Measurements from ENCODE around the gene SHH. TPM values are rescaled to one million over a fixed set of nuclear protein-coding genes. Genes with fewer than 3 reads are reported as not detected.
A peak's percentile ranks its signal among the peaks of the same experiment; 100 is the strongest.

Gene SHH
- total and polyA plus RNA-seq, 2 of the 13 experiments (the other 11 are each of a cell fraction or from before 2014, with no cell fraction given) = 1.9 to 3.4 TPM

GRCh38 chr7:155843426-155844018, 31.3 kb upstream of the SHH start:
- Histone ChIP-seq H3K4me3 (replicated peaks in 1 of 3; ENCODE audit: insufficient read depth in 1 of 3, low read depth in 2 of 3, low read length in 3 of 3) (peak overlapping the region in 1 of 3 experiments; percentile 43; a peak in 1 of 6 replicates), H4K20me1 (ENCODE audit: insufficient read depth, low read length) (no peaks in the 10 kb centered on the region), H3K27me3 (ENCODE audit: control insufficient read depth in 1 of 2, insufficient read depth in 2 of 2, low read length in 2 of 2) (peaks cover 8 to 79% of the 10 kb centered on the region in 2 experiments; a peak in 4 of 5 replicates), H3K4me1 (ENCODE audit: insufficient read depth, low read length) (peaks cover 15% of the 10 kb centered on the region), H3K27ac (ENCODE audit: extremely low read length, insufficient read depth, low read length) (no peak overlapping the region), H3K79me2 (ENCODE audit: insufficient read depth, low read length) (no peaks in the 10 kb centered on the region), H3K9ac (ENCODE audit: insufficient read depth, low read depth, low read length) (no peak overlapping the region), H3K9me3 (ENCODE audit: low read length) (no peaks in the 10 kb centered on the region), H2AFZ (ENCODE audit: low read length) (no peak overlapping the region), H3K36me3 (replicated peaks in 1 of 2; ENCODE audit: control insufficient read depth in 1 of 2, insufficient read depth in 2 of 2, low read length in 2 of 2) (no peaks in the 10 kb centered on the region), H3K4me2 (ENCODE audit: low read depth, low read length) (peak overlapping the region; percentile 61; the same call in 1 of the 2 replicates)
- FAIRE-seq (no peak), DNase-seq (ENCODE audit: low spot score) (no peak), ATAC-seq (peak; percentile 34)
- ChIA-PET POLR2A (interaction anchor here (0.9 to 1.3 kb wide), 3 partner anchors 20 to 118 kb away, joined by 3 to 5 read pairs (median 3); no protein-coding TSS in a partner anchor), CTCF (ENCODE audit: low intra/inter-chr PET ratio, low total read pairs) (no interaction called here)
- WGBS (ENCODE audit: low lambda C conversion rate) = 64% methylated on average over 13 of the region's 20 CpGs
- intact Hi-C loops (cut with micrococcal nuclease; ENCODE audit: unreplicated experiment) = no loop called here
- no TSS peak for BruUV-seq (replicated peaks)
- in situ Hi-C loops (cut with HindIII; ENCODE audit: extremely low pct_ligation_motif_present, low pct_unique_long_range_greater_than_20kb) = no loop called here
- no peak for TF ChIP-seq POLR2AphosphoS5 (IDR thresholded peaks at IDR 0.05; ENCODE audit: low read depth, low read length)
- 0 out of 2 replicates have a peak, but pooled peaks have one; percentile 60 for TF ChIP-seq ZNF891 (CRISPR knock-in tag; IDR thresholded peaks at IDR 0.05)

- Histone ChIP-seq H2AFZ (ENCODE audit: low read length) (no peak overlapping the region), H3K9ac (ENCODE audit: insufficient read depth, low read depth, low read length) (no peak overlapping the region), H3K4me2 (ENCODE audit: low read depth, low read length) (no peak overlapping the region), H3K4me3 (replicated peaks in 1 of 3; ENCODE audit: insufficient read depth in 1 of 3, low read depth in 2 of 3, low read length in 3 of 3) (no peak overlapping the region), H3K4me1 (ENCODE audit: insufficient read depth, low read length) (peaks cover 15% of the 10 kb centered on the region), H4K20me1 (ENCODE audit: insufficient read depth, low read length) (no peaks in the 10 kb centered on the region), H3K27me3 (ENCODE audit: control insufficient read depth in 1 of 2, insufficient read depth in 2 of 2, low read length in 2 of 2) (peaks cover 8 to 74% of the 10 kb centered on the region in 2 experiments; a peak in 4 of 5 replicates), H3K79me2 (ENCODE audit: insufficient read depth, low read length) (no peaks in the 10 kb centered on the region), H3K27ac (ENCODE audit: extremely low read length, insufficient read depth, low read length) (no peak overlapping the region), H3K36me3 (replicated peaks in 1 of 2; ENCODE audit: control insufficient read depth in 1 of 2, insufficient read depth in 2 of 2, low read length in 2 of 2) (no peaks in the 10 kb centered on the region), H3K9me3 (ENCODE audit: low read length) (no peaks in the 10 kb centered on the region)
- DNase-seq (ENCODE audit: low spot score) (no peak), FAIRE-seq (no peak), ATAC-seq (no peak)
- ChIA-PET POLR2A (no interaction called here), CTCF (ENCODE audit: low intra/inter-chr PET ratio, low total read pairs) (no interaction called here)
- WGBS (ENCODE audit: low lambda C conversion rate) = 57% methylated on average over 17 of the region's 21 CpGs
- no TSS peak for BruUV-seq (replicated peaks)
- in situ Hi-C loops (cut with HindIII; ENCODE audit: extremely low pct_ligation_motif_present, low pct_unique_long_range_greater_than_20kb) = no loop called here
- TF ChIP-seq ZNF678 (CRISPR knock-in tag; IDR thresholded peaks at IDR 0.05) (no peak), REPIN1 (CRISPR knock-in tag; IDR thresholded peaks at IDR 0.05; ENCODE audit: borderline replicate concordance, low read depth) (no peak), ZNF558 (CRISPR knock-in tag; IDR thresholded peaks at IDR 0.05; ENCODE audit: borderline replicate concordance) (no peak), HOXA3 (CRISPR knock-in tag; IDR thresholded peaks at IDR 0.05) (no peak), GZF1 (CRISPR knock-in tag; IDR thresholded peaks at IDR 0.05) (no peak), ZZZ3 (CRISPR knock-in tag; IDR thresholded peaks at IDR 0.05; ENCODE audit: borderline replicate concordance) (no peak), ZNF274 (CRISPR knock-in tag; IDR thresholded peaks at IDR 0.05) (no peak)
- intact Hi-C loops (cut with micrococcal nuclease; ENCODE audit: unreplicated experiment) = no loop called here
Measured at GRCh38 chr7:155842496-155843265, 30.4 kb upstream of the SHH start.

All from HepG2 (cell line).